LoVo (cell line): ENCODE measurements around the gene TSFM.
"Not testable (repeated sequence)": the region's sequence is repeated elsewhere in the genome, so short reads cannot be mapped to it uniquely, and the experiment has no call there.

ENCODE experiments used
- DNase-seq: peaks from one replicate; pipeline ENCODE4 v3.0.0-alpha.2; 2016; ENCODE audit warnings: low spot score

Gene TSFM

DNA sequence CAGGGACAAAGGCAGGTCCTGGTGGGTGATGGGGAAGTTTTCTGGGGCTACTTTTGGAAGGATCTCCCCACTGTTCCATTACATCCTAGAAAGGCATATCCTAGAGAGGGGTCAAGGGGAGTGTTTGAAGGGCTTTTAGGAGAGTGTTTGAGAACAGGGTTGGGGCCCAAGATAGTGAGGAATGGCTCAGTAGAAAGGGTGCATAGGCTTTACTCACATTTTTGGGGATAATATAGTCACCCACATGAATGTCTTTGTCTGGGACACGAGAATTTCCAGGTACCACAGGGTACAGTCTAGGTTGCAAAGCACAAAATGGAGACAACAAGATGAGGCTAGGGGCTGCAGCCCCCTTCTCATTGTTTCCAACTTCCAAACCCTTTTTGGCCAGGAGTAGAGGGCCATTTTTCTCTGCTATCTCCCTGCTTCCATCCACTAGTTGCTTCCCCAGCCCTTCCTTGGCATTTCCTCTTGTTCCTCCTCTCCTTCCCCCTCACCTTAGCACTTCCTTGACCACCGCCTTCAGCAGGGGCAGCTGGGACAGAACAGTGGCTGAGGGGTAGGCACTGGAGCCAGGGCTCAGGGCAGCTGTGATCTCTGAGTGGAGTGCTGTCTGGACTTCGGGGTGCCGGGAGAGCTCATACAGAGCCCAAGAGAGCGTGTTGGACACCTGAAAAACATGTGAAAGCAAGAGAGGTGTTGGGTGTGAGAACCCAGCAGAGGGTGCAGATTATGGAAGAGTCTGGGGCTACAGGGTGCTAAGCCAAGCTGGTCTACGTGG is 18.5 kb upstream of the TSFM start:
- no peak for DNase-seq

DNA sequence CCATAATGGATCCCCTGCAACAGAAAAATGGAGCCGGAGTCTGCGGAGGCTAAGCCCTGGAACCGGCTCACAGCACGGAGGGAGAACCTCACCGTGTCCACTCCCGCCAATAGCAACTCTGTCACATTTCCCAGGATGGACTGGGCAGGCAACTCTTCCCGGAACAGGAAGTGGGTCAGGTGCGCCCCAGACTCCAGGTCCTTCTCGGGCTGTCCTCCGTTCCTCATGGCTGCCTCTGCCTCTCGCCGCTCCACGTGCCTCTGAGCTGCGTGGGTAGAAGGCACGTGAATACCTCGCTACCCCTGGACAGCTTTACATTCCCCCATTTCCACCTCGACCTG is 18.0 kb upstream of the TSFM start:
- no peak for DNase-seq

GRCh38 chr12:57765003-57765697 is 17.4 kb upstream of the TSFM start:
- DNase-seq, result no peak

GRCh38 chr12:57765698-57766463 is 16.7 kb upstream of the TSFM start:
- DNase-seq, result no peak

GRCh38 chr12:57766464-57767304 is 15.9 kb upstream of the TSFM start, which contains the start of gene CYP27B1:
TSS of gene CYP27B1 (minus strand) at chr12:57767078. CDS start at chr12:57767041, 37 bp downstream.
- DNase-seq, result no peak

DNA sequence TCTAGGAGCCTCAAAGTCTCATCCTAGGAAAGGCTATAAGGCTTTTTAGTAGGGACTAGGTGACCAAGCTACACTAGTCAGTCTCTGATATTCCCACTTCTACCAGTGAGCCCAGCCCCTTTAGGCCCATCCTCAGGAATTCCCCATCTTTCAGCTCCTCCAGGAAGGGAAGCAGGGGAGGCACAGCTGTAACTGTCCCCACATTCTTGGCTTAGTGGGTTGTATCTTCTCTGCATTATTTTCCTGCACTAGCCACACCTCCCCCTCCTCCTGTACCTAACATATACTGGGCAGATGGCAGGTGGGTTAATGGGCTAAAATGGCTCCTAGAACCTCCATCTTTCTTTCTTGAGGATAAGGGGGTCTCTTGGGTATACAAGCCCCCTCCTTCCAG is 15.3 kb upstream of the TSFM start:
- no peak for DNase-seq

DNA sequence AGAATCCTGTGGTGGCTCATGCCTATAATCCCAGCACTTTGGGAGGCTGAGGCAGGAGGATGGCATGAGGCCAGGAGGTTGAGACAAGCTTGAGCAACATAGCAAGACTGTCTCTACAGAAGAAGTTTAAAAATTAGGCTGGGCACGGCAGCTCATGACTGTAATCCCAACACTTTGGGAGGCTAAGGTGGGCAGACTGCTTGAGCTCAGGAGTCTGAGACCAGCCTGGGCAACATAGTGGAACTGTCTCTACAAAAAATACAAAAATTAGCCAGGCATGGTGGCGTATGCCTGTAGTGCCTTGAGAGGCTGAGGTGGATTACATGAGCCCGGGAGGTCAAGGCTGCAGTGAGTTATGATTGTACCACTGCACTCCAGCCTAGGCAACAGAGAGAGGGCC is 14.7 kb upstream of the TSFM start:
- no peak for DNase-seq

GRCh38 chr12:57769594-57769993 is 13.0 kb upstream of the TSFM start:
- DNase-seq, result no peak

- no peak for DNase-seq
Measured at GRCh38 chr12:57770734-57771133, 11.9 kb upstream of the TSFM start.

- DNase-seq, result peak; percentile 96
Measured at GRCh38 chr12:57771236-57771872, 11.2 kb upstream of the TSFM start.

DNA sequence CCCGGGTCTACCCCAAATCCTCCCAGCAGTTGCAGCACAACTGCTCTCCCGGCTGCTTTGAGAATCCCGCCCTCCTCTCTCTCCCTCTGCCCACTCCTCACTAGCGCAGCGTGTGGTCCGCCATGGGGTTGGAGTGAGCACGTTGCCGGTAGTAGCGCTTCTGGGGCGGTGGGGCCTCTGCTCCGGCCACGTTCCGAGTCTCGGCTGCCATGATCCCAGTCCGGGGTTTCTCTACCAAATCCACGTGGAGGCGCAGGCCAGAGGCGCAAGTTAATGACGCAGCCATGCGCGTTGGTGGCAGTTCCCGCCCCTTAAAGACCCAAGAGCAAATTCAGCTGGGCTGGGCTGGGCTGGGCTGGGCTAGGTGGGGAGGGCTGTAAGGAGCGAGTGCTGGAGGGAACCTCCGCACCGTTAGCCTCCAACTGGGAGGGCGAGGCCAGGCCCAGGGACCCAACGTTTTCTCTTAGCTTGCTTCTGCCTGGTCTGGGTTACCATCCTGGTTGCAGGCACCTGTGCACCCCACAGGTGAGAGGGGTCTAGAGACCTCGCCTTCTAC is 10.6 kb upstream of the TSFM start, which contains the start of gene METTL1:
TSS of gene METTL1 (minus strand) at position 233 of the 556 bp plus-strand sequence. CDS start at position 211, 22 bp downstream.
- peak; percentile 98 for DNase-seq

GRCh38 chr12:57772429-57773322 is 9.9 kb upstream of the TSFM start, which contains the start of gene EEF1AKMT3:
TSS of gene EEF1AKMT3 (plus strand) at chr12:57772614. CDS start at chr12:57772725, 111 bp downstream.
- peak; percentile 64 for DNase-seq

DNA sequence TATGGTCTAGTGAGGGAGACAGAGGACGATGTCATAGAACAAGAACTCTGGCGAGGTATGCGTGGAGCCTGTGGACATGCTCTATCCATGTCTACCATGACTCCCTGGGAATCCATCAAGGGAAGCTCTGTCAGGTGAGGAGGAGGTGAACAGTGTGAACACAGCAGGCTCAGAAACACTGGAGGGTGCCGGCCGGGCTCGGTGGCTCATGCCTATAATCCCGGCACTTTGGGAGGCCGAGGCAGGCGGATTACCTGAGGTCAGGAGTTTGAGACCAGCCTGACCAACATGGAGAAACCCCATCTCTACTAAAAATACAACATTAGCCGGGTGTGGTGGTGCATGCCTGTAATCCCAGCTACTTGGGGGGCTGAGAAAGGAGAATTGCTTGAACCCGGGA is 8.0 kb upstream of the TSFM start:
- DNase-seq, result not testable (repeated sequence)

GRCh38 chr12:57775044-57775443 is 7.5 kb upstream of the TSFM start:
- DNase-seq, result no peak

DNA sequence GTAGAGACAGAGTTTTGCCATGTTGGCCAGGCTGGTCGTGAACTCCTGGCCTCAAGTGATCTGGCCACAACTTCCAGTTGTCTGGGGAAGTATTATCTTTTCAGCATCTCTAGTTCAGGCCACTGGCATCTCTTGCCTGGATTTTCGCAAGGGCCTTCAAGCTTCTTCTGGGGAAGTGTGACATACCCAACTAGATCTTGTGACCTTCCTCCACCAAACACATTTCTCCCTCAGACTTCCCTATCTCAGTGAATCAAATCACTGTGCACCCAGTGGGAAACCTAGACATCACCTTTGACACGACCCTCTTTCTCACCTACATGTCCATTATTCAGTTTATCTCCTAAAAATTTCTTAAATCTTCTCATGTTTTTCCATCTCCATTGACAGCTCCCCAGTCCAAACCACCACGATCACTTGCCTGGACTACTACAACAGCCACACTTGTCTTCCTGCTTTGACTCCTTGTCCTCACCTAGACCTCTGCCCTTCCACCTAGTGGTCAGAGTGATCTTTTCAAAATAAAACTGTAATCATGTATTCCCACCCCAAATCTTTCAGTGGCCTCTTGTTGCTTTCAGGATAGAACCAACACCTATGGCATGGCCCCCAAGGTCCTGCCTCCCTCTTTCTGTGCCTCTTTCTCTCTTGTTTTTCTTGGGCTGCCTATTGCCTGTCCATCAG is 6.9 kb upstream of the TSFM start:
- no peak for DNase-seq

- DNase-seq, result no peak
Measured at GRCh38 chr12:57776247-57776587, 6.4 kb upstream of the TSFM start.

DNA sequence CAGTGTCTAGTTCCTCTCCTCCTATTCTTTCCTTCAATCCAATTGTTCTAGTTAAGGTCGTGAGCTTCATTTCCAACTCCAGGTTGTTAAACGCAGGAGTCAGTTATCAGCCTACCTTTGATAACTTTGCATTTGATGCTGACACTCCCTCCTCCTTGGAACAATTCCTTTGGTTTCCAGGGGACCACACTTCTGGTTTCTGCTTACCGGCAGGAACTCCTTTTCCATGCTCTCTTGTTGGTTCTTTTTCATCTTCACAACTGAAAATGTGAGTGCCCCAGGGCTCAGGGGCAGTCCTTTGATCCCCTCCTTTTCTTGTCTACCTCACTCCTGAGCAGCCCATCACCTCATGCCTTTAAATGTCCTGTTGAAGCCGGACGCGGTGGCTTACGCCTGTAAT is 5.2 kb upstream of the TSFM start:
- DNase-seq, result no peak

- no peak for DNase-seq
Measured at GRCh38 chr12:57777911-57778310, 4.7 kb upstream of the TSFM start.

GRCh38 chr12:57779736-57780135 is 2.9 kb upstream of the TSFM start:
- no peak for DNase-seq
